ENCODE data around the gene TRPM2.

TRPM2 gene

GRCh38 chr21:44423312-44423821 lies 69.9 kb downstream of the TRPM2 start:
- H3K36me3 Mint-ChIP-seq (ENCODE audit: low read depth) = no peaks in the 10 kb centered on the region
- H3K4me3 Mint-ChIP-seq = no peak overlapping the region
- H3K9me3 Mint-ChIP-seq = peaks cover 5% of the 10 kb centered on the region
- H3K27ac Mint-ChIP-seq = no peak overlapping the region
- no peaks in the 10 kb centered on the region for H3K4me1 Mint-ChIP-seq (ENCODE audit: low read depth)
- no peaks in the 10 kb centered on the region for H3K27me3 Mint-ChIP-seq

GRCh38 chr21:44423941-44424607 lies 70.7 kb downstream of the TRPM2 start:
- no peak overlapping the region for H3K27ac Mint-ChIP-seq
- H3K9me3 Mint-ChIP-seq = peaks cover 5% of the 10 kb centered on the region
- no peaks in the 10 kb centered on the region for H3K4me1 Mint-ChIP-seq (ENCODE audit: low read depth)
- H3K27me3 Mint-ChIP-seq = no peaks in the 10 kb centered on the region
- no peaks in the 10 kb centered on the region for H3K36me3 Mint-ChIP-seq (ENCODE audit: low read depth)
- no peak overlapping the region for H3K4me3 Mint-ChIP-seq

- H3K27me3 Mint-ChIP-seq = no peaks in the 10 kb centered on the region
- H3K27ac Mint-ChIP-seq = no peak overlapping the region
- no peaks in the 10 kb centered on the region for H3K36me3 Mint-ChIP-seq (ENCODE audit: low read depth)
- H3K4me1 Mint-ChIP-seq (ENCODE audit: low read depth) = no peaks in the 10 kb centered on the region
- no peak overlapping the region for H3K4me3 Mint-ChIP-seq
- peaks cover 3% of the 10 kb centered on the region for H3K9me3 Mint-ChIP-seq
Observed at GRCh38 chr21:44424608-44425306, 71.3 kb downstream of the TRPM2 start.

- no peaks in the 10 kb centered on the region for H3K4me1 Mint-ChIP-seq (ENCODE audit: low read depth)
- H3K27ac Mint-ChIP-seq = no peak overlapping the region
- peaks cover 8% of the 10 kb centered on the region for H3K9me3 Mint-ChIP-seq
- no peak overlapping the region for H3K4me3 Mint-ChIP-seq
- H3K36me3 Mint-ChIP-seq (ENCODE audit: low read depth) = no peaks in the 10 kb centered on the region
- H3K27me3 Mint-ChIP-seq = no peaks in the 10 kb centered on the region
Observed at GRCh38 chr21:44425307-44425894, 72.0 kb downstream of the TRPM2 start.

- no peaks in the 10 kb centered on the region for H3K36me3 Mint-ChIP-seq (ENCODE audit: low read depth)
- no peak overlapping the region for H3K27ac Mint-ChIP-seq
- H3K4me1 Mint-ChIP-seq (ENCODE audit: low read depth) = no peaks in the 10 kb centered on the region
- no peaks in the 10 kb centered on the region for H3K27me3 Mint-ChIP-seq
- no peak overlapping the region for H3K4me3 Mint-ChIP-seq
- H3K9me3 Mint-ChIP-seq = peaks cover 11% of the 10 kb centered on the region
Observed at GRCh38 chr21:44425895-44426662, 72.7 kb downstream of the TRPM2 start.

GRCh38 chr21:44426663-44427191 lies 73.3 kb downstream of the TRPM2 start:
- Mint-ChIP-seq H3K4me3 (no peak overlapping the region), H3K4me1 (ENCODE audit: low read depth) (no peaks in the 10 kb centered on the region), H3K36me3 (ENCODE audit: low read depth) (no peaks in the 10 kb centered on the region), H3K9me3 (peaks cover 14% of the 10 kb centered on the region), H3K27me3 (no peaks in the 10 kb centered on the region), H3K27ac (no peak overlapping the region)

GRCh38 chr21:44427241-44428120 lies 74.1 kb downstream of the TRPM2 start:
- Mint-ChIP-seq H3K9me3 (peaks cover 14% of the 10 kb centered on the region), H3K27ac (no peak overlapping the region), H3K27me3 (no peaks in the 10 kb centered on the region), H3K4me1 (ENCODE audit: low read depth) (no peaks in the 10 kb centered on the region), H3K4me3 (no peak overlapping the region), H3K36me3 (ENCODE audit: low read depth) (no peaks in the 10 kb centered on the region)

- Mint-ChIP-seq H3K36me3 (ENCODE audit: low read depth) (no peaks in the 10 kb centered on the region), H3K4me3 (no peak overlapping the region), H3K4me1 (ENCODE audit: low read depth) (no peaks in the 10 kb centered on the region), H3K9me3 (peaks cover 14% of the 10 kb centered on the region), H3K27me3 (no peaks in the 10 kb centered on the region), H3K27ac (no peak overlapping the region)
Observed at GRCh38 chr21:44428281-44428960, 75.0 kb downstream of the TRPM2 start.

- H3K36me3 Mint-ChIP-seq (ENCODE audit: low read depth) = no peaks in the 10 kb centered on the region
- H3K9me3 Mint-ChIP-seq = peaks cover 14% of the 10 kb centered on the region
- no peaks in the 10 kb centered on the region for H3K4me1 Mint-ChIP-seq (ENCODE audit: low read depth)
- H3K27me3 Mint-ChIP-seq = no peaks in the 10 kb centered on the region
- H3K27ac Mint-ChIP-seq = no peak overlapping the region
- H3K4me3 Mint-ChIP-seq = no peak overlapping the region
Observed at GRCh38 chr21:44429894-44430293, 76.5 kb downstream of the TRPM2 start.

- Mint-ChIP-seq H3K4me3 (no peak overlapping the region), H3K27ac (no peak overlapping the region), H3K9me3 (peaks cover 14% of the 10 kb centered on the region), H3K27me3 (no peaks in the 10 kb centered on the region), H3K36me3 (ENCODE audit: low read depth) (no peaks in the 10 kb centered on the region), H3K4me1 (ENCODE audit: low read depth) (no peaks in the 10 kb centered on the region)
Observed at GRCh38 chr21:44431300-44431699, 77.9 kb downstream of the TRPM2 start.

GRCh38 chr21:44432841-44433790 lies 79.7 kb downstream of the TRPM2 start:
- Mint-ChIP-seq H3K27me3 (no peaks in the 10 kb centered on the region), H3K9me3 (peaks cover 14% of the 10 kb centered on the region), H3K36me3 (ENCODE audit: low read depth) (no peaks in the 10 kb centered on the region), H3K4me3 (no peak overlapping the region), H3K27ac (no peak overlapping the region), H3K4me1 (ENCODE audit: low read depth) (no peaks in the 10 kb centered on the region)

- Mint-ChIP-seq H3K36me3 (ENCODE audit: low read depth) (no peaks in the 10 kb centered on the region), H3K4me1 (ENCODE audit: low read depth) (no peaks in the 10 kb centered on the region), H3K27me3 (no peaks in the 10 kb centered on the region), H3K9me3 (peaks cover 14% of the 10 kb centered on the region), H3K4me3 (no peak overlapping the region), H3K27ac (no peak overlapping the region)
Observed at GRCh38 chr21:44433791-44434567, 80.6 kb downstream of the TRPM2 start.
